GM18858 (cell line): Measurements from ENCODE around the gene SAMD4B.
"Not testable (repeated sequence)": the region's sequence is repeated elsewhere in the genome, so short reads cannot be mapped to it uniquely, and the experiment has no call there.

Experiments used
- ATAC-seq: cut with Tn5 transposase; IDR thresholded peaks from one replicate; pipeline ENCODE4 v1.9.1; 2021; ENCODE audit not compliant: unreplicated experiment

Gene SAMD4B

DNA sequence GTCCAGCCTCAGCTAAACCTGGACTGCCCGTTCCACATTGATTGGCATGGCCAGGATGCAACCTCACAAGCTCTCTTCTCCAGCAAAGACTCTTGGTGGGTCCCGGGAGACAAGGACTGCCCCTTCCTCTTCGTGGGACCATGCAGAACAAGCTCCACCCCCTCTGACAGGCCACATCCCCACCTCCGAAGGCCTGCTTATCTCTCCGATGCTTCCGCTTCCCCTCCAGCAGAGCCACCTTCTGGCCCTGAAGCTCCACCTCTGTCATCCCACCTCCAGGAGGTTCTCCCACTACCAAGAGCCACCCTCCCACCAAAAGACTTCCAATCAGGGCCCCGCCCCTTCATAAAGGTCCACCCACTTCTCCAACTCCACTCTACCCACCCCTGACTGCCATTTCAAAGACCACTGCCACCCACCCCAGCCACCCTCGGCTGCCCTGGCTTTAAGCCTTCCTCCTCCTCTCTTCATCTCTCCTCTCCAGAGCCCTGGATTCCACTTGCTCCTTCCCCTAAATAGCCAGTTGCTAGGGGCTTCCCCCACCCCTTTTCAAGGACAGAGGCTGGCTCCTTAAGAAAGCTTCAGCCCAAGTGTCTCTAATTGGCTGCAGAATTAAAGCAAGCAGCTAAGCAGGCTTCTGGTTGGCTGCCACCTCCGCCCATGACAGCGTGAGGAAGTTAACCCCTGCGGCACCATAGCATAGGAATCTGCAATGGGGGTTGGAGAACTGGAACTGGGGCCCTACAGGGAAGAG is 31.5 kb upstream of the SAMD4B start:
- ATAC-seq: no peak

DNA sequence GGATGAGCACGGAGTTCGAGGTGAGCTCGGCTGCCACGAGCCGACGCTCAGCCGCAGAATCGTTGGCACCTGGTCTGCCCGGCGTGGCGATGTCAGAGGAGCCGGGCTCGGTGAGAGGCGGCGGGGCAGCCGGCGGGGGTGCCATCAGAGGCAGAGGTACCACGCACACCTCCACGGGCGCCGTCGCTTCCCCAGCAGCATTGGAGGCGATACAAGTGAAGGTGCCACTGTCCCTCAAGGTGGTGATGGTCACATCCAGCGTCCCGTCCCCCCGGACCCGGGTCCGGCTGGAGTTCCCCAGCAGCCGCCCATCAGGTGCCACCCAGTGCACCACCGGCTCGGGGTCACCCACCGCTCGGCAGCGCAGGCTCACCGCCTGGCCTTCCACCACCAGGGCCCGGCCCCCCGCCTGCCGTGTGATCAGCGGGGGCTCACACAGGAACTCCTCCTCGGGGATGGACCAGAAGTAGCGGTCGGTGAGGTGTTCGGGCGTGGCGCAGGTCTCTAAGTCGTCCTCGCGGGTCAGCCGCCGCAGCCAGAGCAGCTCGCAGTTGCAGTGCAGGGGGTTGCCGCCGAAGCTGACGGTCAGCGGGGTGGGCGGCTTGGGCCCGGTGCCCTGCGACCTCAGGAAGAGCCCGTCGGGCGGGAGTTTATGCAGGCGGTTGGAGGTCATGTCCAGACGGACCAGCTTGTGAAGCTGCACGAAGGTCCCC is 28.0 kb upstream of the SAMD4B start:
- ATAC-seq: no peak

DNA sequence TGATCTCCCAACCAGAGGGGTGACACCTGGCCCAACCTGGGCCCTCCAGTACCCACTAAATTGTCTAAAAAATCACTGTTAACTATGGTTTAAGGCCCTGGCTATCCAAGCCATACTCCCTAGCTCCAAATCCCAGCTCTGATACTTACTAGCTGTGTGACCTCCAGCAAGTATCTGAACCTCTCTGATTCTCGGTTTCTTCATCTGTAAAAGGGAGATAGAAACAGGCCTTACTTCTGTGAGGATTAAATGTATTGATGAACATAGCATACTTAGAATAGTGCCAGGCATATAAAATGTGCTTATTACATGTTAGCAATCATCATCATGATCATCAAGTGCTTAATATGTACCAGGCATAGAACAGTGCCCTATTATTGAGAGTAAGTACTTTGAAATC is 26.3 kb upstream of the SAMD4B start:
- ATAC-seq: no peak

DNA sequence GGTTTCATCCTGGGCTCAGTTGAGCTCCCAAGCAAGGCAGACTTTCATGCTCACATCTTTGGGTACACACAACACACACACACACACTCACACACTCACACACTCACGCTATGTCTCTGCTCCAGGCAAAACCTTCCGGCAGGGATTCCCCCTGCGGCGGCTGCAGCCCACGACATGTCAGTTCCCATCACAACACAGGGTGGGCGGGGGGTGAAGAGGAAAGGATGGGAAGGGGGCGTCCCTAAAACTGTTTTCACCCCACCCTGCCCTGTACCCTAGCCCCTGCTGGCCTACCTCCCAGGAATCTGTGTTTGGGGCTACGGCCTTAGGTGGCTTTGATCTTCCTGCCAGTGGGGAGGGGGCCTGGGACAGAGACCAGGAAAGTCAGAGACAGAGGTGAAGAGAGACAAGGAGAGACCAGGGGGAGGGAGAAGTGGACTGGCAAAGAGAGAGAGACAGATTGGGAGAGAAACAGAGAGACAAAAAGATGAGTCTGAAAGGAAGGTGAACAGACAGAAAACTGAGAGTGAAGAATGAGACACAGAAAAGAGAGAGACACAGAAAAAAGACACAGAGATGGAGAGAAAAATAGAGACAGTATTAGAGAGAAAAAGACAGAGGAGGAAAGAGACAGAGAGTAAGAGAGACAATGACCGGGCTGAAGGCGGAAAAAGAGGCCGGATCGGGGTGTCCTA is 25.4 kb upstream of the SAMD4B start:
- ATAC-seq: no peak

DNA sequence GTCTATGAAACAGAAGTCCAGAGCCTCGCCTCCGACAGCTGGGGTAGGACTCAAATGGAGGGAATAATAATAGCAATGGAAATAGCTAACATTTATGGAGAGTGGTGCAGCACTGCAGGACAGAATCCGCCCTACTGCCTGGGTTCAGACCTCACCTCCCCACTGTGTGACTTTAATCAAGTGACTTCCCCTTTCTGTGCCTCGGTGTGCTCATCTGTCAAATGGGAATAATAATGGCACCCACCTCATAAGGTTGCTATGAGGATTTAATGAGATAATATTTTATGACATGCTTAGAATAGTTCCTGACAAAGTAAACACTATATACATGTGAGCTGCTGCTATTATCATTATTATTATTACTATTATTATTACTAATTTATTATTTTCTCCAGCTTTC is 24.7 kb upstream of the SAMD4B start:
- ATAC-seq: no peak

DNA sequence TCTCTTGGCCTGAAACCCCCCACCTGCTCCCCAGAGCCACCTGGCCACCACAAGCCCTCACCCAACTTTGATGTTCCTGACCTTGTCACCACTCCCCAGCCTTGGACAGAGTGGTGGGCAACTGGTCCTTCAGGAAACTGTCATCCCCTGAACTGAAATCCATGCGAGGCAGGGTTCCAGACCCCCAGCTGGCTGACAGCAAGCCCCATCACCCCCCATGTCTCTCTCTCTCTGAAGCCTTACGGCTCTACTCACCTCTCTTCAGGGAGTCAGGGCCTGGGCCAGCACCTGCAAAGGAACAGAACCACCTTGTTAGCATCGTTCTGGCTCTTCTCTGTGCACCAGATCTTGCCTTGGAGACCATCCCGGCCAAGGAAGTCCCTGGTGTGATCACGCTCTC is 24.1 kb upstream of the SAMD4B start:
- ATAC-seq: no peak

DNA sequence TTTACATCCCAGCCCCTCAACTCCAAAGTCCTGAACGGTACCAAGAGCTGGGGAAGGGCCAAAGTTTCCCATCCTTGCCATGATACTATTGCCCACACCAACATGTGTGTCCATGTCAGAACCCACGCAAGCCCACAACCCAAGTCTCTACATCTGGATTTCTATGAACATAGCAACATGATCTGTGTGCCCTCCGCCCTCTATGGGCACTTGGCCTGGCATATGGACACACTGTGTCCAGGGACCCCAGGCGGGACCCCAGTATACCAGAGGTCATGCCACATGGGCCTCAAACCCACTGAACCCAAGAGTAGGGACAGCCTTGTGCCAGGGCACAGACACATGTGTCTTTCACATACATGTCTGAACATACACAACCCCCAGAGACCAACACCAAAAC is 23.5 kb upstream of the SAMD4B start:
- no peak for ATAC-seq

DNA sequence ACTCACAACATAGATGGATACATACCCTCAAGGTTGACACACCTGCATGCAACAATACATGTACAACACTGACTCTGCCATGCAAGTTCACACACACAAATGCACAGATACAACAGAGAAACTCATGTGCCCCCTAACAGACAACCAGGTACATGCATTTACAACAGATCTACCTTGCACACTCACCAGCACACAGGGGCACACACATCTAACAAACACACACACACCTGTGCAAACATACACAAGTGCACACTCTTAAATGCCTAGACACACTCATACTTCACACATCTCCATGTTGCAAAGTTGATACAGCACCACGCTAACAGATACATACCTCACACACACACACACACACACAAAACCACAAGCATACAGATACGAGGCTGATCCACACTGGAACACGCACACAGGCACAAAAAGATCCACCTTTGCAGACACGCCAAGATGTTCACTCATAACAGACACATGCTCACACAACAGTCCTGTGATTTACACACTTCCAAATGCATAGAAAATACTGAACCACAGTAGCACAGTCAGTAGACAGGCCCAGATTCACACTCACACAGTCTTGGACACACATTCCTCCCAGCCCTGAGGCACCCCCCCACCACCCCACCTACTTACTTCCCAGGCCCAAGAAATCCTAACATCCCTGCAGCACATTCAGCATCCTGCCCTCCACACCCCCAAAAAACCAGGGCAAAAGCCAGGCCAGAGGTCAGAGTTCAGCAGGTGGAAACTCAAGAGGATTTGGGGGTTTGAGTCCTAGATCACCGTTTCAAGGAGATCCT is 22.9 kb upstream of the SAMD4B start:
- ATAC-seq: no peak

DNA sequence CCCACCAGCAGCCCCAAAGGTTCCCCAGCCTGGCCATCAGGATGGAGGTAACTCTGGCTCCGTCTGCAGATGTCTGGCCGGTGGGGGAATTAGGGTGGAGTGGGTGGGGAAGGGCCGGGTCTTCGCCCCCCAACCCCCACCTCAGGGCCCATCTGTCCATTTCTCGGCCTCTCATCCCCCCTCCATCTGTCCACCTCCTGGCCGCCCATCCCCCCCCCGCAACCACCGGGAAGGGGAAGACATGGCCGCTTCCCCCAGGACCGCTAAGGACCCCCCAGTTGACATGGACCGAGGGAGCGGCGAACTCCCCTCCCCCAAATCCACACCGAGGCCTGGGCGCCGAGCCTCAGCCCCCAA is 22.4 kb upstream of the SAMD4B start:
- ATAC-seq: no peak

DNA sequence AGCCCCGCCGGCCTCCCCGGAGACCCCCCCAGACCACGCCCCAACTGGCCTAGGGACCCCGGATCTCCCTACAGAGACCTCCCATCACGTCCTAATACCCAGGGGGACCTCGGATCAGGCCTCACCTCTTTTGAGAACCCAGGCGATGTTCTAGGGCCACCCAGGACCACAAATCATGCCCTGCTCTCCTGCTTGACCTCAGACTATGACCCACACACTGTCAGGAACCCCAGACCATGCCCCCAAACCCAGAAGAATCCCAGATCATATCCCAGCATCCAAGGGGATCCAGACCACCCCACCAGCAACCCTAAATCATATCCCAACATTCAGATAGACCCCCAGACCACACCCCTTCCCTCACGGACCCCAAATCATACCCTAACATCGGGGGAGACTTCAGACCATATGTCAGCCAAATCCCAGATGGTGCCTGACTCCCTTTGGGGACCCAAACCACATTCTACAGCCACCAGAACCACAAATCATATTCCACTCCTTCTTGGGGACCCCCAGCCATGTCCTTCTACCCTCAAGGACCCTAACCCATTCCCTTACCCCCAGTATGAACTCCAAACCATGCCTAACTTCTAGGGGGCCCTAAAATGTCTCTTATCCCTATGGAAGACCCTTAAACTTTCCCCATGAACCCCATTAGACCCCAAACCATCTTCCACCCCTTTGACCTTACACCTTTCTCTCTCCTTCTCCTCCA is 20.9 kb upstream of the SAMD4B start:
- ATAC-seq: no peak

DNA sequence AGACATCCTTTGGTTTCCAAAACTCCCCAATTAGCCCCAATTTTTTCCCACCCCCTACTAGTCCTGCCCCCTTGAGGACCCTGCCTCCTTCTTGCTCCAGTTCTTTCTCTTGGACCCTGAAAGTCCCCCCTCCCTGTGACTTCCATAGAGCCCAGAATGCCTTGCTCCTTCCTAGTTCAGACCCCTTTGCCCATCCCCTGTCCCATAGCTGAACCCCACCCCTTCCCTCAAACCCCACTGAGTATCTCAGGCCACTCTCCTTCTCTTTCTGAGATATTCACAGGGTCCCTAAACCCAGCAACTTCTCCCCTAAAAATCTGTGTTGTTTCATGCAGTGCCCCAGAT is 20.4 kb upstream of the SAMD4B start:
- ATAC-seq: no peak

DNA sequence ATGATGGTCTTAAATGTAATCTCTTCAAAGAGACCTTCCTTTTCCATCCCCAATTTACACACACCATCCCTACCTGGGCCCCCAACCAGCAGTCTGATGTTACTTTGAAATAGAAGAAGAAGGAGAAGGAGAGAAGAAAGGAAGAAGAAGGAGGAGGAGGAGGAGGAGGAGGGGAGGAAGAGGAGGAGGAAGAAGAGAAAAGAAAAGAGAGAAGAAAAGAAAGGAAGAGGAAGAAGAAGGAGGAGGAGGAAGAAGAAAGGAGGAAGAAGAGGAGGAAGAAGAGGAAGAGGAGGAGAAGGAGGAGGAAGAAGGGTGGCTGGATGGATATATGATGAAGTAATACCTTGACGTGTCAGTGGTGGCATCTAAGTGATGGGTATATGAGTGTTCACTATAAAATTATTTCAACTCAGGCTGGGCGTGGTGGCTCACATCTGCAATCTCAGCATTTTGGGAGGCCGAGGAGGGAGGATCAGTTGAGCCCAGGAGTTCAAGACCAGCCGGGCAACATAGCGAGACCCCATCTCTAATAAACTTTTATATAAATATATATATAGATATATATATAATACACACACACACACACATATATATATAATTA is 17.9 kb upstream of the SAMD4B start:
- no peak for ATAC-seq

DNA sequence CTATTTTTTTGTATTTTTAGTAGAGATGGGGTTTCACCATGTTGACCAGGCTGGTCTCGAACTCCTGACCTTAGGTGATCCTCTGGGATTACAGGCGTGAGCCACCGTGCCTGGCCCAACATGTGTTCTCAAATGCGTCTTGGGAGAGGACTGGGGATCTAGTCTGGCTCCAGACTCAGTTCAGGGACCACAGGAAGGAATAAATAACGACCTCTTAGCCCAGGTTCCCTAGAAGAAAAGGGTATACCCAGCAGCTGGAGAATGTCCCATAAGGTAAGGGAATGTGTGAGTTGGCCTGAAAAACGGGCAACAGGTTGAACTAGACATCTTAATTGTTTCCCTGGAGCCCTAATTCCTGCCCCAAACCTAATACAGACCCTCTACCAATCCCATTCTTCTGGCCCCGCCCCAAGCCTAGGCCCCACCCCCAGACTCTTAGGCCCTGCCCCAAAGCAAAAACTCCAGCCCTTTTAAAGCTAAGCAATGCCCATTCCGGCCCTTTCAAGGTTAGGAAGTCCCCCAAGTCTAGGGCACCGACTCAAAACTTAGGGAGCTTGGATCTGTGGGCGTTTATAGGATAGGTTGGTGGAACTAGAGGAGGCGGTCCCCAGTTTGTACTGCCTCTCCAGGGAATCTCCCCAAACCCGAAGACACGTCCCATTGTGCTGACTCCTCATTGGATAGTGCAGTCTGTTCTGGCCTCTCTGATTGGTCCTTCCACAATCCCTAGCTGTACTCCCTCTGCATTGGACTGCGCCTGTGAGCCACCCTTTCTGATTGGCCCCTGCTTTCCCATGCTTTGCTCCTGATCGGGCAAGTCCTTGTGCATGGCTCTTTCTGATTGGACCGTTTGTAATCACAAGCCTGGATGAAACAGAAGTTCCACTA is 16.2 kb upstream of the SAMD4B start:
- ATAC-seq: no peak

DNA sequence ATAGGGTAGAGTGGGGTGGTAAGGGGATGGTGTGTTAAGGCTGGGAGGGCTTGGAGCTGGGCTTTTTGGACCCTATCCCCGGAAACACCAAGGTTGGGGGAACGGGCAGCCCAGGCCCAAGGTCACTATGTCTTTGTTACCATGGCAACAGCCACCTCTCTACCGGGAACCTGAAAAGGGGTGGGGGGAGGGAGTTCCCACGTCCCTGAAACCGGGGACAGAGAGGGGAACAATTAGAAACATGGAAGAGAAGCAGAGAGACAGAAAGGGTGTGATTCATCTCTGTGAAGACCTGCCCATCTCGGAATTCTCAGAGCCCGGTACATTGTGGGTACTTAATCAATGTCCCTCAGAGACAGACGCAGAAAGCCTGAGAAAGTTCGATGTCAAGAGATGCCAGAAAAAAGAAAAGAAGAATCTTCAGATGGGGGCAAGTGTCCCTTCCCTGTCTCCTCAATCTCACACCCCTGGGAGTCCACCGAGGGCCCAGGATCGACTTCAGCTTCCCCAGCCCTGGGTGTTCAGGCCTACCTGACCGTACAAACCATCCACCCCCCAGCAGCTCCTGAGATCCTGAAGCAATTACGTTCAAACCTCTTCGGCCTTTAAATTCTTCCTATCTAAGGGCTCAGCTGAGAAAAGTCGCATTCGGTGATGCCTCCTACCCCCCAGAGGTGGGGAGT is 14.7 kb upstream of the SAMD4B start:
- ATAC-seq: no peak

DNA sequence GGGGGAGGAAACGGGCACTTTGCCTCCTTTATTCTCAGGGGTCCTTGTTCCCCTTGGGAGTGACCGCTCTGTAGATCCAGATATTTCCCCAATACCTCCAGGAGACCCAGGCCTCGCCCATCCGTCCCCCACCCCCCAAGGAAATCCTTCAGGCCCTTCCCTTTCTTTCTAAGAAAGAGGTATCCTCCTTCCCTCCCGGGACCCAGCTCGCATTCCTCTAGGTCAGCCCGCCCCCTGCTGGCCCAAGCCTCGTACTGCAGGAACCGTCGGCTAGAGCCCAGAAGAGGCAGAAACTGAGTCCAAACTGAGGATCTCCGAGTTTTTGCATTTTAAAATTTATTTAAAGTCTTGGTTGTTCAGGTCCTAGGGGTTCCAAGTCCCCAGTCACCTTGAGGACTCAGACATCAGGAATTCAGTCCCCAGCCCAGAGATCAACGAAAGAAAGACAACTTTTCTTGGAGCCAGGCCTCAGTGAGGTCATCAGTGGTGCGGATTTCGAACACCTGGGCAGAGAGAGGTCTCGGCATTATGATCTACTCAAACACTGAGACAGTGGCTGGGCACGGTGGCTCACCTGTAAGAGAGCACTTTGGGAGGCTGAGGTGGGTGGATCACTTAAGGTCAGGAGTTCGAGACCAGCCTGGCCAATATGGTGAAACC is 14.0 kb upstream of the SAMD4B start:
- no peak for ATAC-seq

DNA sequence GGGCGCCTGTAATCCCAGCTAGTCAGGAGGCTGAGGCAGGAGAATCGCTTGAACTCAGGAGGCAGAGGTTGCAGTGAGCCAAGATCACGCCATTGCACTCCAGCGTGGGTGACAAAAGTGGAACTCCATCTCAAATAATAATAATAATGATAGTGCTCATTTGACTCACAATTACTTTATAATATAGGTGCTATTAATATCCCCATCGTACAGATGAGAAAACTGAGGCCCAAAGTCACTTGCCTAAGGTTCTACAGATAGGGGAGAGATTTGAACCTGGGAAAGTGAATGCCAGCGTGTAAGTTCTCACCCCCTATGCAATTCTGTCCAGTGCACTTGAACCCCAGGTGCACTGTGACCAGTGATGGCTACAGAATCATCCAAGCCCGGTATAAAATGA is 12.3 kb upstream of the SAMD4B start:
- no peak for ATAC-seq

DNA sequence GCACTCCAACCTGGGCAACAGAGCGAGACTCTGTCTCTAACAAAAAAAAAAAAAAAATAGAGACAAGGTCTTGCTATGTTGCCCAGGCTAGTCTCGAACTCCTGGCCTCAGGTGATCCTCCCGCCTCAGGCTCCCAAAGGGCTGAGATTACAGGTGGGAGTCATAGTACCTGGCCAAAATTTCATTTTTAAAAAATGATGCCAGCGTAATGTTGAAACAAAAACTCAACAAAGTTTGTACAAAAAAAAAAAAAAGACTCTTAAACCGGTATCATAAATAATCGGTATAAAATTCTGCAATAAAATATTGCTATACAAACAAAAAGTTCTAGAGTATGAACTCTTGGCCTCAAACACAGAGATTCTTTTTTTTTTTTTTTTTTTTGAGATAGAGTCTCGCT is 9.9 kb upstream of the SAMD4B start:
- no peak for ATAC-seq

DNA sequence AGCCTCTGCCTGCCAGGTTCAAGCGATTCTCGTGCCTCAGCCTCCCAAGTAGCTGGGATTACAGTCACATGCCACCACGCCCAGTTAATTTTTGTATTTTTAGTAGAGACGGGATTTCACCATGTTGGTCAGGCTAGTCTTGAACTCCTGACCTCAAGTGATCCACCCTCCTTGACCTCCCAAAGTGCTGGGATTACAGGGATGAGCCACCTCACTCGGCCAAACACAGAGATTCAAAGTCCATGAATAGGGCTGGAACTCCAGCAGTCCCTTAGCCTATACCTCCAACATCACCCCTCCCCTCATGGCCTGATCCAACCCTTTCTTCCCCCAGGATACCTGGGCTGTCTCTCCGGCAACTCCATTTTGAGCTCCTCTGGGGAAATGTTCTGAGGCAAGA is 9.5 kb upstream of the SAMD4B start:
- not testable (repeated sequence) for ATAC-seq
